OCI-LY1 (cell line): Measurements from ENCODE around the gene HEBP1.

Experiments
- EZH2 ChIP-seq: fragments of 200-600 bp; sonication (generic), shearing (Covaris generic); IDR thresholded peaks from 2 replicates; pipeline ENCODE4 v1.8.0; 2017; ENCODE audit warnings: borderline replicate concordance, mixed run types, mild to moderate bottlenecking, antibody characterized with exemption, low read length, moderate library complexity, mixed read lengths
- TF ChIP-seq, protein P1 (sequence below): fragments of 200-600 bp; sonication (generic), shearing (Covaris generic); IDR thresholded peaks from 2 replicates; pipeline ENCODE4 v1.5.1; 2017; ENCODE audit warnings: mild to moderate bottlenecking, antibody characterized with exemption, low read length, moderate library complexity, mixed read lengths

GRCh38 chr12:12947902-12948301 is 52.2 kb downstream of the HEBP1 start:
- TF ChIP-seq, protein P1, sequence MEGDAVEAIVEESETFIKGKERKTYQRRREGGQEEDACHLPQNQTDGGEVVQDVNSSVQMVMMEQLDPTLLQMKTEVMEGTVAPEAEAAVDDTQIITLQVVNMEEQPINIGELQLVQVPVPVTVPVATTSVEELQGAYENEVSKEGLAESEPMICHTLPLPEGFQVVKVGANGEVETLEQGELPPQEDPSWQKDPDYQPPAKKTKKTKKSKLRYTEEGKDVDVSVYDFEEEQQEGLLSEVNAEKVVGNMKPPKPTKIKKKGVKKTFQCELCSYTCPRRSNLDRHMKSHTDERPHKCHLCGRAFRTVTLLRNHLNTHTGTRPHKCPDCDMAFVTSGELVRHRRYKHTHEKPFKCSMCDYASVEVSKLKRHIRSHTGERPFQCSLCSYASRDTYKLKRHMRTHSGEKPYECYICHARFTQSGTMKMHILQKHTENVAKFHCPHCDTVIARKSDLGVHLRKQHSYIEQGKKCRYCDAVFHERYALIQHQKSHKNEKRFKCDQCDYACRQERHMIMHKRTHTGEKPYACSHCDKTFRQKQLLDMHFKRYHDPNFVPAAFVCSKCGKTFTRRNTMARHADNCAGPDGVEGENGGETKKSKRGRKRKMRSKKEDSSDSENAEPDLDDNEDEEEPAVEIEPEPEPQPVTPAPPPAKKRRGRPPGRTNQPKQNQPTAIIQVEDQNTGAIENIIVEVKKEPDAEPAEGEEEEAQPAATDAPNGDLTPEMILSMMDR = no peak
- TF ChIP-seq EZH2 = no peak
